Measurements from ENCODE around the gene IGLL1.
"Not testable (repeated sequence)": the region's sequence is repeated elsewhere in the genome, so short reads cannot be mapped to it uniquely, and the experiment has no call there.

Gene IGLL1

GRCh38 chr22:23539135-23539838 is 40.8 kb downstream of the IGLL1 start:
- DNase-seq, result peak; percentile 17 to 48

- not testable (repeated sequence) for DNase-seq
Observed at GRCh38 chr22:23538696-23539030, 41.4 kb downstream of the IGLL1 start.

- DNase-seq, result not testable (repeated sequence)
Observed at GRCh38 chr22:23537830-23538695, 42.0 kb downstream of the IGLL1 start.

- no peak for DNase-seq
Observed at GRCh38 chr22:23537416-23537815, 42.7 kb downstream of the IGLL1 start.

- DNase-seq, result no peak
Observed at GRCh38 chr22:23536821-23537345, 43.2 kb downstream of the IGLL1 start.

GRCh38 chr22:23535790-23536661 is 44.1 kb downstream of the IGLL1 start:
- peak in 1 of 2 experiments; percentile 30 for DNase-seq

- DNase-seq, result no peak
Observed at GRCh38 chr22:23534851-23535717, 45.0 kb downstream of the IGLL1 start.

GRCh38 chr22:23534201-23534850 is 45.8 kb downstream of the IGLL1 start:
- no peak for DNase-seq

- DNase-seq, result no peak
Observed at GRCh38 chr22:23533771-23534191, 46.3 kb downstream of the IGLL1 start.

GRCh38 chr22:23533328-23533762 is 46.7 kb downstream of the IGLL1 start:
- DNase-seq, result peak; percentile 23 to 65

- DNase-seq, result no peak
Observed at GRCh38 chr22:23532731-23533130, 47.4 kb downstream of the IGLL1 start.

- no peak for DNase-seq
Observed at GRCh38 chr22:23531966-23532705, 48.0 kb downstream of the IGLL1 start.

GRCh38 chr22:23531283-23531956 is 48.7 kb downstream of the IGLL1 start:
- DNase-seq, result no peak

GRCh38 chr22:23530766-23531282 is 49.3 kb downstream of the IGLL1 start:
- DNase-seq, result no peak

- no peak for DNase-seq
Observed at GRCh38 chr22:23530106-23530505, 50.0 kb downstream of the IGLL1 start.

GRCh38 chr22:23529166-23530103 is 50.7 kb downstream of the IGLL1 start:
- no peak for DNase-seq

GRCh38 chr22:23527971-23528740 is 51.9 kb downstream of the IGLL1 start:
- DNase-seq, result no peak
